Limb (tissue), 2 donors: ENCODE results near the gene SFXN2.
A peak's percentile ranks its signal among the peaks of the same experiment; 100 is the strongest.
"Not testable (repeated sequence)": the region's sequence is repeated elsewhere in the genome, so short reads cannot be mapped to it uniquely, and the experiment has no call there.

Source experiments
- DNase-seq, 2 donors: peaks; one replicate each; pipeline ENCODE4 v3.0.0-alpha.2; 2016; ENCODE audit errors: extremely low spot score in 2 of 2

Gene SFXN2

DNA sequence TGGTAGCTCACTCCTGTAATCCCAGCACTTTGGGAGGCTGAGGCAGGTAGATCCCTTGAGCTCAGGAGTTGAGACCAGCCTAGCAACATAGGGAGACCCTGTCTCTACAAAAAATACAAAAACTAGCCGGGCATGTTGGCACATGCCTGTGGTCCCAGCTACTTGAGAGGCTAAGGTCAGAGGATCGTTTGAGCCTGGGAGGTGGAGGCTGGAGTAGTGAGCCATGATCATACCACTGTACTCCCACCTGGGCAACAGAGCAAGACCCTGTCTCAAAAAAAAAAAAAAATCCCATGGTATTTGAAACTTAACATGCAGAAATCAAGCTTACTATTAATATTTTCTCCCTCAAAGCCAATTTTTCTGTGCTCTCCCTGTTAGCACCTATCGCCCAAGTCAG, 5.9 kb downstream of the SFXN2 start:
- DNase-seq: no peak

DNA sequence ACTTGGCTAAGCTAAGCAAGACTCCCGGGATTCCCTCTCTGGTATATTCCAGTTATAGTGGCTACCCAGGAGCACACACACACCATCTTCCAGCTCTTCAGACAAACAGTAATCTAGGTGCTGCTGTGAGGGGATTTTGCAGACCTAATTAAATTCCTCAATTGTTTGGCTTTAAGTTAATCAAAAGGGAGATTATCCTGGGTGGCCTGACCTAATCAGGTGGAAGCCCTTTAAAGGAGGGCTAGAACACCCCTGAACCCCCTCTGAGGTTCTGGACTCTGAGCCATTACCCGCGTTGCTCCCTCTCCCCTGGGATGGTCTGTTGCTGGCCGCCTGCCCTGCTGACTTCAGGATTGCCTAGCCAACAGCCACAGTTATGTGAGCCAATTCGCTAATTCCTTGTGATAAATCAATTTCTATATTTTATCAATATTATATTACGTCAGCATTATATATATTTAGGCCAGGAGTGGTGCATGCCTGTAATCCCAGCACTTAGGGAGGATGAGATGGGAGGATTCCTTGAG, 6.4 kb downstream of the SFXN2 start:
- no peak for DNase-seq

DNA sequence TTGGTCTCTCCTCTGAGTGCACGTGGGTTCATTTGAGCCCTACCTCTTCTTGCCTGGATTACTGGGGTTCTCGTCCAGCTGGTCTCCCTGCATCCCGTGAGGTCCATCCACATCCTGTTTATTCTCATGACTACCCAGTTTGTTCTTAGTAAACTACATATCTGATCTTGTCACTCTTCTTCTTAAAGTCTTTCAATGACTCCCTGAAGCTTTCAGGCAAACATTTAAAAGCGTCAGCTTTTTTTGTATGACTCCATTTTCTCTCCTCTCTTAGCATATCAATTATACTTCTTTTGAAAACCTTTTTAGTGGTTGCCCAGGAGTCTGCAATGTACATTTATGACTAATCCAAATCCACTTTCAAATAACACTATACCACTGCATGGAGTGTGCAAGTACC, 7.5 kb downstream of the SFXN2 start:
- DNase-seq: no peak

DNA sequence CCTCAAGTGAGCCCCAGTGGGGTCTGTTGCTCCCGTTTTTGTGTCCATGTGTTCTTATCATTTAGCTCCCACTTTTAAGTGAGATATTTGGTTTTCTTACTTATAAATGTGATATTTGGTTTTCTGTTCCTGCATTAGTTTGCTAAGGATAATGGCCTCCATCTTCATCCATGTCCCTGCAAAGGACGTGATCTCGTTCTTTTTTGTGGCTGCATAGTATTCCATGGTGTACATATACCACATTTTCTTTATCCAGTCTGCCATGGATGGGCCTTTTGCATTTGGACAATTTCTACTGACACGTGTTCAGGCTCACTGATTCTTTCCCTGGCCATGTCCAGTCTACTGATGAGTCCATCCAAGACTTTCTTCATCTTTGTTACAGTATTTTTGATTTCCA, 9.6 kb downstream of the SFXN2 start:
- no peak for DNase-seq

DNA sequence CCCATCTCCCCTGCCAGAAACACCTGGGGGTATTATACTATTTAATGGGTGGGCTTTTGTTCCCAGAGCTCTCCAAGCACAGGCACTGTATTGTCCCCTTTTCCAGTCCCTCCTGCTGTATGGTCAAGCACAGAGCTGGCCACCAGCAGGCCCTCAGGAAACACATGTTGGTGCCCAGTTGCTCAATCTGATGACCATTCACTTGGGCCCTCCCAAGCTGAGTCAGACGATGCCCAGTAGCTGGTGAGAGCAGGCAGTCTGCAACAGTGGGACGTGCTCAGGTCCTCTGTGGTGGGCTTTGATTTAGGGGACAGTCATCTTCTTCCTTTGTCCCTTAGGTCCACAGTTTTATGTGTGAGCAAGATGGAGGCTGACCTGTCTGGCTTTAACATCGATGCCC, 11.8 kb downstream of the SFXN2 start:
- DNase-seq: no peak

DNA sequence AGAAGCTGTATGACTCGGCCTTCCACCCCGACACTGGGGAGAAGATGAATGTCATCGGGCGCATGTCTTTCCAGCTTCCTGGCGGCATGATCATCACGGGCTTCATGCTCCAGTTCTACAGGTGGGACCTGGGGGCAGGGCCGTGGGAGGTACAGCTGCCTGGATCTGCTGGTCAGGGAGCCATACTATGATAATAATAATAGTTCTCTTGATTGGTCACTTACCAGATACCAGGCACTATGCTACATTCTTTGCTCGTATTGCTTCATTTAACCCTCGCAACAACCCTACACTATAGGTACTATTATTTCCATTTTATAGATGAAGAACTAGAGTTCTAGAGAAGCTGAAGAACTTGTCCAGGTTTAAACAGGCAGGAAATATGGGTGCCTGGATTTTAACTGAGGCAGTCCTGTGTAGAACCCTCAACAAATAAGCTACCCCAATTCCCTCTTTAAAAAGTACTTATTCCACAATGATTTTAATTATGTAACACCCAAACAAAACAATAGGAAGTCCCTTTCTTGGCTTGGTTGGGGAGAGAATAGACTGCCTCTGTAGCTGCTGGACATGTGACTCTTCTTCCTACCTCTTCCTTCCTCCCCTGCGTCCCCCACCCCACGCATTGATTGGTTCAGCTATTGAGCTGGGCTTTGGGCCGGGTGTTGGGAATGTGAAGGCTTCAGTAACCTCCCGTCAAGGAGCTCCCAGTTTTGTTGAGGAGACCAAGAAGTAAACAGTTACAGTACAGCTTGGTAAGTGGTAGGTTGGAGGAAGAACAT, 12.8 kb downstream of the SFXN2 start:
- no peak for DNase-seq

DNA sequence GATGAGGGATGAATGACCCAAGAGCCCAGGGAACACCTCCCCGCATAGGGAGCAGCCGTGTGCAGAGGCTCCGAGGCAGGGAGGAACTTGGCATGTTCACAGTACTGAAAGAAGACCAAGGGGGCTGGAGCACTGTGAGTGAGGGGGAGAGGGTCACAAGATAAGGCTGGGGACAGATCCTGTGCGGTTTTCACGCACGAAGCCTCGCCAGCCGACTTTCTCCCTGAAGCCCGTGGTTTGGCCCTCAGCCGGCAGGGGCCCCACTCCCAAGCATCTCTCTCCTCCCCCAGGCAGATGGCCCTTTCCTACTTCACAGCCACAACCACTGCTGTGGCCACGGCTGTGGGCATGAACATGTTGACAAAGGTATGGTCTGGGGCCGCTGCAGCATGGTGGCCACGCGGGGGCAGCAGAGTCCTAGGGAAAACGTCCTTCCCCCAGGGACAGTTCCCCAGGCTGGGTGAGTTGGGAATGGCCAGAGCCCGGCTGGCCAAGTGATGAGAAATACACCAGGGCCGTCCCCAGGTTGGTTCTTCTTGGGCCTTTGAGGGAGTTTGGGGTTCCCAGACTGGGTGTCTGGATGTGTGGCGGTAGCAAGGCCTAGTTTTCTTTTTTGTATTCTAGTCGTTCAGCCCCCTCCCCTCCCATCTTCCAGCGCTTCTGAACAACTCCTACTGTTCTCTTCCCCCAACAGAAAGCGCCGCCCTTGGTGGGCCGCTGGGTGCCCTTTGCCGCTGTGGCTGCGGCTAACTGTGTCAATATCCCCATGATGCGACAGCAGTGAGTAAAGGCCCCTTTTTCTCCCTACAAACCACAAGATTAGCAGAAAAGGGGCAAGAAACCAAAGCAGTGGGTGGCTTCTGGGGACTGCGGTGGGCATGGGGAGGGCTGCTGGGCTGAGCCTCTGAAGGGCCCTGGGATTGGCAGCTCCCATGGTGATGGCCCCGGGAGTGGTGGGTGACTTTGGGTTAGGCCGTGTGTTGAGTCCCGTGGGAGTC, 14.9 kb downstream of the SFXN2 start:
- DNase-seq: peak in 1 of 2 donors; percentile 90

DNA sequence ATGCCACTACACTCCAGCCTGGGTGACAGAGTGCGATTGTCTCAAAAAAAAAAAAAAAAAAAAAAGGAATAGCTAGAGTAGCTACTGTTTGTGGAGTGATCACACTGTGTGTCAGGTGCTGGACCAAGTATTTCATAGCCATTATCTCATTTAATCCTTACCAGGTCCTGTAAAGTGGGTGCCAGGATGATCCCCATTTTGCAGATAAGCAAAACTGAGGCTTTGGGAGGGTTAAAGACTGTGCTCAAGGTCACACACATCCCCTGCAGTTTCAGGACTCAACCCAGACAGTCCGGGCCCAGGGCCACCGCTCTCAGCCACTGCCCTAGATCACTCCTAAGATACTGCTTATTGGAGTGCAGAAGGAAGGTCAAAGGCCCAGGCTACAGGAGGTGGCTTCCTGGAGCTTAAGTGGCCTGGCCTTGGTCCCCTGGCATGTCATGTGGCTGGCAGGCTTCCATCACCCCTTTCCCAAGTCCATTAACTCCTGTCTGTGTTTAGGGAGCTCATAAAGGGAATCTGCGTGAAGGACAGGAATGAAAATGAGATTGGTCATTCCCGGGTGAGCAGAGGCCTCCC, 16.9 kb downstream of the SFXN2 start:
- no peak for DNase-seq

DNA sequence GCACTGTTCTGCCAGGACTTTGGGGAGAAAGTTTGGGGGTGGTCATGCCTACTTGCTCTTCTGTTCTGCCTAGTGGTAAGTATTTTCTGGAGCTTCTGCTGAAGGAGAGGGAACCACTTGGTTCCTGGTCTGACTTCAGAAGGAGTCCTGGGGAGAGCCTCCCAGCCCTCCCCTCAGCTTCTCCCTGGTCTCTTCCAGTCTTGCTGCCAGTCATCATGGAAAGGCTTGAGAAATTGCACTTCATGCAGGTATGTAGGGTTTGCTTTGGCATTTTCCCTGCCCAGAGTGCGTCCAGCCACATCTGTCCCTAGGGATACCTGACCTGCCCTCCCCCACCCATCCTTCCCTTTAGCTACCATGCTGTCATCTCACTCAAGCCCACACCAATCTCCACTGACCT, 18.2 kb downstream of the SFXN2 start:
- DNase-seq: no peak

DNA sequence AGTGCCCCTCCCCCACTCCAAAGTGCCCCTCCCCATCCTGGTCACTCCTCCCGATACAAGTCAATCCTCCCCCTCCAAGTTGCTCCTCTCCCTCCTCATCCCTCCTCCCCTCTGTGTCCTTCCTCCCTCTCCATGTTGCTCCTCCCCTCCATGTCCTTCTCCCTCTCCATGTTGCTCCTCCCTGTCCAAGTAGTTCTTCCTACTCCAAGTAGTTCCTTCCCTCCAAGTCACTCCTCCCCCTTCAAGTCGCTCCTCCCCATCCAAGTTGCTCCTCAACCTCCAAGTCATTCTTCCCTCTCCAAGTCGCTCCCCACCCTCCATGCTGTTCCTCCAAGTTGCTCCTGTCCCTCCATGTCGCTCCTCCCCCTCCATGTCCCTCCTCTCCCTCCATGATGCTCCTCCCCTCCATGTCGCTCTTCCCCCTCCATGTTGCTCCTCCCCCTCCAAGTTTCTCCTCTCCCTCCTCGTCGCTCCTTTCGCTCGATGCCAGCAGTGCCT, 20.7 kb downstream of the SFXN2 start:
- DNase-seq: no peak

DNA sequence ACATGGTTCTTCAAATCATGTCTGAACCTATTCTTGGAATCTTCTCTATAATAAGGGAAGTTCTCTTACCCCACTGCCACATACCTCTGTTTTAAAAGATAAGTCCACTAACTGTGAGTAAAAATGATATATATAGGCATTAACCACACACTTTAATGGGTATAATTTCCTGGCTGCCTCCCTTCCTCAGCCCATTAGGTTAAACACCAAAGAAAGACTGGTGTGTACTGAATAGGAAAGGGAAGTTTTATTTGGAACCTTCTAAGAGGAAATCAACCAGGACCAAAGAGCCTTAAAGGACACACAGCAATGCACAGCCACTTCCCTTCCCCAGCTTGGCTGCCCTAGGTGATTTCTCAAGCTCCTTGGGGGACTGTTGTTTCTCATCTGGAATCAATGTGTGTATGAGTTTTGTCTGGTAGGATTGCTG, 24.3 kb downstream of the SFXN2 start:
- DNase-seq: no peak

DNA sequence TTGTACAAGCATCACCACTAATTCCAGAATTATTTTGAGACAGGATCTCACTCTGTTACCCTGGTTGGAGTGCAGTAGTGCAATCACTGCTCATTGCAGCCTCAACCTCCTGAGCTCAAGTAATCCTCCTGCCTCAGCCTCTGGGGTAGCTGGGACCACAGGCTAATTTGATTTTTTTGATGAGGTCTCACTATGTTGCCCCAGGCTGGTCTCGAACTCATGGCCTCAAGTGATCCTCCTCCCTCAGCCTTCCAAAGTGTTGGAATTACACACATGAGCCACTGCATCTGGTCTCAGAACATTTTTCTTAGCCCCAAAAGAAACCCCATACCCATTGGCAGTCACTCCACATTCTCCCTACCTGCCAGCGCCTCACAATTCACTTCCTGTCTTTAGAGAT, 25.8 kb downstream of the SFXN2 start:
- DNase-seq: no peak

DNA sequence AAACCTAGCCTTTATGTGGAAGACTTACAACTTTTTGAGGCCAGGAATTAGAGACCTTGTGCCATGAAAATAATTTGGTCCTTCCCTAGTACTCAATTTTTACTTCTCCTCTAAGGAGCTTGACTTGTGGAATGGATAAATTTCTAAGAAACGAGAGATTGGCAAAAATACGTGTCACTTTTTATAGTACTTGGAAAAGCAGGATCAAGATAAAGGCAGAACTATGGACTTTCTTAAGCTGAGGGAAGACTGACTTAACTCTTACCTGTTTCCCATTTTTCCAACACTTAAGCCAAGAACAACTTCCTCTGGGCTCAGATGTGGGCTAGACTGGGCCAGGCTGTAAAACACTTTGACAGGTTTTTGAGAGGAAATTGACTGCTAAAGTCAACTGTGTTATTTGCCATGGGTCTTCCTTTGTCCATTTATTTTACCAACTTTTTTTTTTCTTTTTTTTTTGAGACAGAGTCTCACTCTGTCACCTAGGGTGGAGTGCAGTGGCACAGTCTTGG, 27.3 kb downstream of the SFXN2 start:
- no peak for DNase-seq

DNA sequence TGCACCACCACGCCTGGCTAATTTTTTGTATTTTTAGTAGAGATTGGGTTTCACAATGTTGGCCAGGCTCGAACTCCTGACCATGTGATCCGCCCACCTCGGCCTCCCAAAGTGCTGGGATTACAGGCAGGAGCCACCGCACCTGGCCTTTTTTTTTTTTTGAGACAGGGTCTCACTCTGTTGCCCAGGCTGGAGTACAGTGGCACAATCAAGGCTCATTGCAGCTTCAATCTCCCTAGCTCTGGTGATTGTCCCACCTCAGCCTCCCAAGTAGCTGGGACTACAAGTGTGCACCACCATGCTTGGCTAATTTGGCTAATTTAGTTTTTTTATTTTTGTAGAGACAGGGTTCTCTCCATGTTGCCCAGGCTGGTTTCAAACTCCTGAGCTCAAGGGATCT, 27.9 kb downstream of the SFXN2 start:
- DNase-seq: not testable (repeated sequence)

DNA sequence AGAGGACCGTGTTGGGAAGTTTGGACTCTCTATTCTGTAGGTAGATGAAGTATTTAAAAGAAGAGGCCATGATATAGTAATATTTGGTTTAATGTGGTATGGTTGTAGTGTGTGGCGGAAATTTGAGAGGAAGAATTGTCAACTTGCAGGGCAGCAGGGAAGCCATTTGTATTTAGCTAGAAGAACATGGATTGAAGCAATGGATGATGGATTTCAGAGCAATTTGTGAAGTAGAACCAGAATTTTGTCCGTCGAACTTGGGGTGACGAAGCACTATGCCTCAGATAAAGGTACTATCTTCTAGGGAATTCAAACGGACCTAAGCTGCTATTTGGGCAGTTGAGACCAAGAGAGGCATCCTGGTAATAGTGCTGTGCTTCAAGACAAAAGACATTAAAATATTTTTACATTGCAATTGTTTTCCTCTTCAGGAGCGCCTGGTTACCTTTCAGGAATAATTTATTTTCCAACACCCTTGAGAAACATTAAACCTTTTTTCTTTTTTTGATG, 28.7 kb downstream of the SFXN2 start:
- DNase-seq: no peak

DNA sequence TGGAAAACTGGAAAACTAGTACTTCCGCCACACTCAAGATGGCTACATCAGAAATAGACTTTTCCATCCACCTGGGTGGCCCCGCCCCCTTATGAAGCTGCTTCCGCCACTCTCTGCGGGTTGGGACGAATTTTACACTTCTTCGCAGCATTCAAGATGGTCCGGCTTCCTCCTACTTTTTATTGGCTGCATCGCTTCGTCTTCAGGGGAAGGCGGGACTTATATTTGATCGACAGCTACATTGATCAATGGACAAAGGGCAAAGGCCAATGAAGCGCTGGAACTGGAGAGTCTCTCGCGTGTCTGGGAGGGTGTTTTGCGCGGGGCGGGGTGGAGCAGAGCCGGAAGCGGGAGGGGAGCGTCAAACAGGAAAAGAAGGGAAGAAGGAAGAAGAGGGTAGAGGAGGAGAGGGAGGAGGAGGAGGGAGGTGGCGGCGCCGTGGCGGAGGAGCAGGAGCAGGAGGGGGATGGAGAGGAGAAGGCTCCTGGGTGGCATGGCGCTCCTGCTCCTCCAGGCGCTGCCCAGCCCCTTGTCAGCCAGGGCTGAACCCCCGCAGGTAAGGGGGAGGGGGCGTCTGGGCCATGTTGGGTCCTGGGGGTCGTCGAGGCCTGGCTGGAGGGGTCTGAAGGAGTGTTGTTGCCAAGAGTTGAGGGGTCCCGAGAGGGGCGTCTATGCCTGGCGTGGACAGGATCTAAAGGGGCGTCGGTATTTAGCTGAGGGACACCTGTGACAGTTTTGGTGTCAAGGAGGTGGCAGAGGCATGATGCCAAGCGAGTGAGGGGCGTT, 29.3 kb downstream of the SFXN2 start, which contains the start of gene WBP1L:
TSS of gene WBP1L (plus strand) at position 361 of the 786 bp plus-strand sequence. CDS start at position 467, 106 bp downstream.
- DNase-seq: peak; percentile 94 to 100

DNA sequence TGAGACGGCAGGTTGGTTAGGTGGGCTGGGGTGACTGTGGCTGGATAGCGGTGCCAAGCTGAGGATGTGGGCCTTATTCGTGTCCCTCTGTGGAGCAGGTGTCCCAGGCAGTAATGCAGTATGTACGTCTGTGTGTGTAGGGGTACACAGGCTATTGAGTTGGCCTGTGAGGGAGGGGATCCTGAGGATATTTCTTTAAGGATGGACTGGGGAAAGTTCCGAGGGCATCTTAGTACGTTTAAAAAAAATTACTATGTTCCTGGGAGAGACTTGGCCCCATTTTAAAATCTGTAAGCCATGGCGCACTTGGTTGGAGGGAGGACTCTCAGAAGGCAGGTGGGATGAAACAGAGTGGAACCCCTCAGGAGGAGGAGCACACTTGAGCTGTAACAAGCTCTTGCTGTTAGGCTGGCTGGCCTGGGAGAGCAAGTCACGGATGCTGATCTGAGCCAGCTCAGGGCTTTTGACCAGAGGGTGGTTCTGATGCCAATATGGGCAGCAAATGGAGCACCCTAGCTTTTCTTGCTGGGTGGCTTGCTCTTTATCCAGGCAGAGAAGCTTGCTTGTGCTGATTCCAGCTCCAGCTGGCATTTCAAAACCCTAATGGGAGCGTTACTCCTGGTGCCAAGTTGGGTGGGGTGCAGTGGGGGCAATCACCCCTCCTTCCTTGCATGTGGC, 30.1 kb downstream of the SFXN2 start:
- no peak for DNase-seq

DNA sequence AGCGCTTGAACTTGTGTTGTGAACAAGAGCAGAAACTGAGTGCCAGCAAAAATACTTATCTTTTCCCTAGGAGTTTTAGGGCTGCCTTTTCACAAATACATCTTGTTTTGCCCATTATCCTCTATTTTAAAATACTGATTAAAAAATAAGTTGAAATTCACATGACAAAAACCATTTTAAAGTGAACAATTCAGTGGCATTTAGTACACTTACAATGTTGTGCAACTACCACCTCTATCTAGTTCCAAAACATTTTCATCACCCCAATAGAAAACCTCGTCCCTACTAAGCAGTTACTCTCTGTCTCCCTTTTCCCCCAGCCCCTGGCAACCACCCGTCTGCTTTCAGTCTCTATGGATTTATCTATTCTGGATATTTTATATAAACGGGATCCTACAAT, 30.7 kb downstream of the SFXN2 start:
- no peak for DNase-seq

DNA sequence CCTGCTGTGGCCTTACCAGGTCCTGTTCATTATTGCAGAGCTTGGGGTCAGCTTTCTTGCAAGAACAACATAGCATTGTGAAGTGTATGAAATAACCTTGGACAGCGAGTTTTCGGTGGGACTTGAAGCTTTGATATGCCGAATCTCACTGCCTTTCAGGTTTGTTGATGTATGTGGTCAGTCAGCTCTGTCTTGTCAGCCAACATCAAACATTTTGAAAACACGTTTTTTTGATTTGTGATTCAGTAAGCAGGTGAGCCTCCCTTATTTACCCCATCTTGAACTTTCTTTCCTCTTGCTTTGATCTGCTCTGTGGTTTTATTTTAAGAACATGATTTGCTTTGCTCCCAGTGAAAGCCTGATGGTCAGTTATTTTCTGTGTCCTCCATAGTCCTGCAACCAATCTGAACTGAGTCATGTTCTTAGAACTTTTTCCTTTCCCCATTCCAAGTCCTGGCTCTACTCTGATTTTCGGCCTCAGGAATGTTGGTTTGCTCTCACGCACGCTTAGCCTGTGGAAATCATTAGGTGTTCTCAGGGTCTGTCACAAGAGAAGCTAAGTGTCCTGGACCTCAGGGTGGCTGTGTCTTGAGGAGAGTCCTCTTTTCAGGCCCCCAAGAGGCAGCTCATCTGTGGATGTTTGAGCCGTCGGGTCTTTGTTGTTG, 38.0 kb downstream of the SFXN2 start:
- DNase-seq: no peak
